ENCODE measurements around the gene GALNT17. TPM values are rescaled to one million over a fixed set of nuclear protein-coding genes. Genes with fewer than 3 reads are reported as not detected.

The GALNT17 gene
- polyA plus RNA-seq, 2 donors = 1.7 to 6.1 TPM

DNA sequence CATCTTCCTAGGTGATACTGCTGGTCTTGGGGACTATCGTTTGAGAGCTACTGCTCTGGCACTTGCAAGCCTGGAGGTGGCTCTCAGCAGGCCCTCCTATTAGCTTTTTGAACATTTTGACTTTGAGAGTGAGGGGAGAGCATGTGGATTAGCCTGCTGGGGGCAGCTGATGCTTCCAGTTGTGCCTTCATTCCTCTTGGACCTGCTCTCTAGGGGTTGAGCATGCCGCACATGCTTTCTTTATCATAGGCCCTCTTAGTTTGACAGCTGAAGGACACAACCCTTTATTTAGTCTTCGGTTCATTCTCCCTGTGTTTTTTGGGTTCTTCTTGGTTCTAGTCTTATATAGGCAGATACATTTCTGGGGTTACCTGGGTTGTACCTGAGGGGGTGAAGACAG is 132.1 kb downstream of the GALNT17 start:
- WGBS, 2 donors = 87 to 93% methylated on average over 3 of the region's 3 CpGs
- no peak overlapping the region for H3K4me3 ChIP-seq (ENCODE audit: low read depth in 1 of 2, low read length in 2 of 2)
- no peak overlapping the region for H3K27ac ChIP-seq (ENCODE audit: low read depth in 2 of 2, low read length in 1 of 2)
- peaks cover 0 to 6% of the 10 kb centered on the region in 2 donors for H3K9me3 ChIP-seq (ENCODE audit: control insufficient read depth in 2 of 2, insufficient read depth in 1 of 2, low read depth in 1 of 2, low read length in 1 of 2)
- peaks cover 0 to 2% of the 10 kb centered on the region in 2 donors for H3K4me1 ChIP-seq (ENCODE audit: control insufficient read depth in 2 of 2, insufficient read depth in 2 of 2, low read length in 1 of 2)
- H3K36me3 ChIP-seq (ENCODE audit: control insufficient read depth in 2 of 2, insufficient read depth in 2 of 2, low read length in 1 of 2) = no peaks in the 10 kb centered on the region
- no peaks in the 10 kb centered on the region for H3K27me3 ChIP-seq (ENCODE audit: control insufficient read depth in 1 of 2, insufficient read depth in 2 of 2, low read length in 2 of 2)

DNA sequence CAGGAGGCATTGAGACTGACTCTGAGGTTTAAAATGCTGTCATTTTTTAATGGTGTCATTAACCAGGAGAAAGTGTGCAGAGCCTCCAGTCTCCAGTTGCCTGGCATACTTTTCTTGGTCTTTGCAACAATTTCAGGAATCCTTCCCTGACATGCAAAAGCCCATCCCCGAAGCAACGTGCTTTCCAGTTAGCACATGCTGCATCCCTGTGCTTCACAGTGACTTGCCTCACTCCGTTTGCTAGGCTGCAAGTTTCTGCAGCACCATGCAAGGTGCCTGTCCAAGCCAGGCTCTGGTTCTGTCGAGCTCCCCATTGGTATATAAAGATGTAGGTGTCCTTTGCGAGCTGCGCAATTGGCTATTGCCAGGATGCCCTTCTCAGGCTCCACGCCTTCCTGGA is 135.0 kb downstream of the GALNT17 start:
- Histone ChIP-seq H3K27me3 (ENCODE audit: control insufficient read depth in 1 of 2, insufficient read depth in 2 of 2, low read length in 2 of 2) (no peaks in the 10 kb centered on the region), H3K9me3 (ENCODE audit: control insufficient read depth in 2 of 2, insufficient read depth in 1 of 2, low read depth in 1 of 2, low read length in 1 of 2) (peaks cover 0 to 5% of the 10 kb centered on the region in 2 donors), H3K27ac (ENCODE audit: low read depth in 2 of 2, low read length in 1 of 2) (no peak overlapping the region), H3K36me3 (ENCODE audit: control insufficient read depth in 2 of 2, insufficient read depth in 2 of 2, low read length in 1 of 2) (no peaks in the 10 kb centered on the region), H3K4me1 (ENCODE audit: control insufficient read depth in 2 of 2, insufficient read depth in 2 of 2, low read length in 1 of 2) (peaks cover 0 to 2% of the 10 kb centered on the region in 2 donors), H3K4me3 (ENCODE audit: low read depth in 1 of 2, low read length in 2 of 2) (no peak overlapping the region)
- WGBS, 2 donors = 44 to 48% methylated on average over 7 of the region's 7 CpGs

DNA sequence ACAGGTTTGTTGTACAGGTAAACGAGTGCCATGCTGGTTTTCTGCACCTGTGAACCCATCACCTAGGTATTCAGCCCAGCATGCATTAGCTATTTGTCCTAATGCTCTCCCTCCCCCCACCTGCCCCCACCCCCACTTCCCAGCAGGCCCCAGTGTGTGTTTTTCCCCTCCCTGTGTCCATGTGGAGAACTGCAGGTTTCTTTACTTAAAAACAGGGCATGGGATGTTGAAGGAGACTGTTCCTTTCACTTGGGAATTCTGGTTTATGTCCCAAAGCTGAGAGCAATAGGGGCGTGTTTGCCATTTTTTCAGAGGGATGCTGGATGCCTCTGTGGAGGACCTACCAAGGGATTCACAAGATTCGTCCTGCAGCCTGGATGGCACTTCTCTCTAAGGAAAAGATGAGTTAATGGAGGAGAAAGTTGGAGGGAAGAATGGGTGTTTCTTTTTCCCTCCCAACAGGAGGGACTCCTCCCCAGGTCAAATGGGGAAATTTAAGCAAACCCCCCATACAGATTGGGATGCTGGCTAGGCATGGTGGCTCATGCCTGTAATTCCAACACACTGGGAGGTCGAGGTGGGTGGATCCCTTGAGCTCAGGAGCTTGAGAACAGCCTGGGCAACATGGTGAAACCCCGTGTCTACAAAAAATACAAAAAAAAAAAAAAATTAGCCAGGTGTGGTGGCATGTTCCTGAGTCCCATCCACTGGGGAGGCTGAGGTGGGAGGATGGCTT is 136.0 kb downstream of the GALNT17 start:
- peaks cover 0 to 2% of the 10 kb centered on the region in 2 donors for H3K4me1 ChIP-seq (ENCODE audit: control insufficient read depth in 2 of 2, insufficient read depth in 2 of 2, low read length in 1 of 2)
- H3K4me3 ChIP-seq (ENCODE audit: low read depth in 1 of 2, low read length in 2 of 2) = no peak overlapping the region
- peaks cover 0 to 5% of the 10 kb centered on the region in 2 donors for H3K9me3 ChIP-seq (ENCODE audit: control insufficient read depth in 2 of 2, insufficient read depth in 1 of 2, low read depth in 1 of 2, low read length in 1 of 2)
- H3K36me3 ChIP-seq (ENCODE audit: control insufficient read depth in 2 of 2, insufficient read depth in 2 of 2, low read length in 1 of 2) = no peaks in the 10 kb centered on the region
- no peaks in the 10 kb centered on the region for H3K27me3 ChIP-seq (ENCODE audit: control insufficient read depth in 1 of 2, insufficient read depth in 2 of 2, low read length in 2 of 2)
- no peak overlapping the region for H3K27ac ChIP-seq (ENCODE audit: low read depth in 2 of 2, low read length in 1 of 2)
- WGBS, 2 donors = 60 to 65% methylated on average over 5 of the region's 5 CpGs

DNA sequence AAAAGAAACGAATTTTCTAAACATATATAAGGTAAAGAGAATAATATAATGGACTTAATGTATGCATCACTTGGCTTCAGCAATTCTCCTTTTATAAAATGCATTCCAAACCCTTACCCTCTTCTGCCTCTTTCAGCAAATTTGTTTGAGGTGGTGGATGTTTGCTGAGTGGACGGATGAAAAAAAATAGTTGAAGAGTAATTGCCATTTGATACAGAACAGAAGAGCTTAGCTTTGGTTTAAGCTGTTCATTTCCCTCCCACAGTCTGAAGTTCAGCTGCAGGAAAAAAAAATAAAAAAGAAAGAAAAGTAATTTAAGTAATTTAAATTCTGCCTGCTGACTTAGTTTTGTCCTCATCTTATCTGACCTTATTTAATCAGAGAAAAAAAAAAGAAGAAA is 138.6 kb downstream of the GALNT17 start:
- Histone ChIP-seq H3K27me3 (ENCODE audit: control insufficient read depth in 1 of 2, insufficient read depth in 2 of 2, low read length in 2 of 2) (no peaks in the 10 kb centered on the region), H3K27ac (ENCODE audit: low read depth in 2 of 2, low read length in 1 of 2) (no peak overlapping the region), H3K9me3 (ENCODE audit: control insufficient read depth in 2 of 2, insufficient read depth in 1 of 2, low read depth in 1 of 2, low read length in 1 of 2) (peaks cover 0 to 7% of the 10 kb centered on the region in 2 donors), H3K4me1 (ENCODE audit: control insufficient read depth in 2 of 2, insufficient read depth in 2 of 2, low read length in 1 of 2) (peaks cover 0 to 2% of the 10 kb centered on the region in 2 donors), H3K4me3 (ENCODE audit: low read depth in 1 of 2, low read length in 2 of 2) (no peak overlapping the region), H3K36me3 (ENCODE audit: control insufficient read depth in 2 of 2, insufficient read depth in 2 of 2, low read length in 1 of 2) (no peaks in the 10 kb centered on the region)
- 37 to 46% methylated on average over 2 of the region's 2 CpGs for WGBS, 2 donors

DNA sequence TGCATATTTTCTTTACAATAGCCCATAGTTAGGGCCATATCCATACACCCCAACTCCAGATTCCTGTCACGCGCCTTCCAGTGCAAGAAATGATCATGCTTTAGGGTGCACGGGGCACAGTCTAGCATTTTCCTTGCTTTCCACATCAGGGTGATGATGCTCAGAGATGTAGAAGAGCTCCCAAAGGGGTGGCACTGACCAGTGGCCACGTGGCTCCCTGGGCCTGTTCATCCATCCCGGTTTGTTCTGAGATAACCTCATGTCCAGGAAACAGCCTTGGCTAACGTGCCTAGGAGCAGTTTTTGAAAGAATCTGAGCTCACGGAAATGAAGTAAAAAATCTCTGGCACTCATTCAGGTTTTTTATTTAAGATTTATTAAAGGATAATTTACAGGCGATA is 139.3 kb downstream of the GALNT17 start:
- 48 to 51% methylated on average over 8 of the region's 8 CpGs for WGBS, 2 donors
- no peak overlapping the region for H3K27ac ChIP-seq (ENCODE audit: low read depth in 2 of 2, low read length in 1 of 2)
- H3K27me3 ChIP-seq (ENCODE audit: control insufficient read depth in 1 of 2, insufficient read depth in 2 of 2, low read length in 2 of 2) = no peaks in the 10 kb centered on the region
- H3K4me3 ChIP-seq (ENCODE audit: low read depth in 1 of 2, low read length in 2 of 2) = no peak overlapping the region
- no peaks in the 10 kb centered on the region for H3K36me3 ChIP-seq (ENCODE audit: control insufficient read depth in 2 of 2, insufficient read depth in 2 of 2, low read length in 1 of 2)
- H3K4me1 ChIP-seq (ENCODE audit: control insufficient read depth in 2 of 2, insufficient read depth in 2 of 2, low read length in 1 of 2) = peaks cover 0 to 2% of the 10 kb centered on the region in 2 donors
- peaks cover 0 to 3% of the 10 kb centered on the region in 2 donors for H3K9me3 ChIP-seq (ENCODE audit: control insufficient read depth in 2 of 2, insufficient read depth in 1 of 2, low read depth in 1 of 2, low read length in 1 of 2)

DNA sequence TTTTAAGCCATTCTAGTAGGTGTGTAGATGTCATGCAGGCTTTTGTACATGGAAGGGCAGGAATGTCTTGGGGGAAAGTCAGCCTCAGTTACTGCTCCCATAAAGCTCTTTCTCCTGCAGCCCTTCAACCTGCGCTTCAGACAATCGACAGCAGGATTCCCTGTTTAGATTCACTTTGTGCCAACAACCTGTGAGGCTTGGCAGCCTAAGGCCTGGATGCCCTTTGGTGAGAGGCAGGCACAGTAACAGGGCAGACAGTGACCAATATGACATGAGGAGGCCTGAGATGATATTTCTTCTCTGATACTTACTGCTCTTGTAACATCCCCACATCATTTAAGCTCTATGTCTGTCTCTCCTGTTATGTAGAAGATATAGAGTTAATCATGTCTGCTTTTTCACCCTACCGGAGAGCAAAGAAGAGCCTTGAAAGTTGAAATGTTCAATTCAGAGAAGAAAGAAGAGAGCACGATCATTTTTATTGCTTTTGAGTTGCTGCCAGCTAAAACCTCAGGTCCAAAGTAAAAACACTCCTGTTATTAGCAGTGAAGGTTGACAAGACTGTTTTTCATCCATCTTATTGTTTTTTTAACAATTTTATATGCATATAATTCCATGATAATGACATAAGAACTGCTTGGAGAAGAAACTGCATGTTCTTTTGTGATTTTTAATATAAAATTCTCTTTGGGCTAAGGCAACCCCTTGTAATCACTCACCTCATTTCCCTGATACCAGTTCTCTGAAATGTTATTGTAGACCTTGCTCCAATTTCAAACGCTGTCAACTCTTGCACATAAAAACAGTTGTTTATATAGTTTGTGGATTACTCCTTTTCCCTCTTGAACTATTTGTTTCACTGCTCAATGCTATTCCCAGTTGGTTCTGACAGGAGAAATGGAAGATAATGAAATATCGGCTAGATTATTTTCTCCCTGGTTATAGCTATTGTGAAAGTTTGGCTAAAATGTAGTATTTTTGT is 140.9 kb downstream of the GALNT17 start:
- H3K9me3 ChIP-seq (ENCODE audit: control insufficient read depth in 2 of 2, insufficient read depth in 1 of 2, low read depth in 1 of 2, low read length in 1 of 2) = peaks cover 0 to 3% of the 10 kb centered on the region in 2 donors
- H3K27me3 ChIP-seq (ENCODE audit: control insufficient read depth in 1 of 2, insufficient read depth in 2 of 2, low read length in 2 of 2) = no peaks in the 10 kb centered on the region
- no peak overlapping the region for H3K27ac ChIP-seq (ENCODE audit: low read depth in 2 of 2, low read length in 1 of 2)
- H3K4me3 ChIP-seq (ENCODE audit: low read depth in 1 of 2, low read length in 2 of 2) = no peak overlapping the region
- no peaks in the 10 kb centered on the region for H3K36me3 ChIP-seq (ENCODE audit: control insufficient read depth in 2 of 2, insufficient read depth in 2 of 2, low read length in 1 of 2)
- no peaks in the 10 kb centered on the region for H3K4me1 ChIP-seq (ENCODE audit: control insufficient read depth in 2 of 2, insufficient read depth in 2 of 2, low read length in 1 of 2)
- WGBS, 2 donors = 56 to 59% methylated on average over 6 of the region's 6 CpGs

DNA sequence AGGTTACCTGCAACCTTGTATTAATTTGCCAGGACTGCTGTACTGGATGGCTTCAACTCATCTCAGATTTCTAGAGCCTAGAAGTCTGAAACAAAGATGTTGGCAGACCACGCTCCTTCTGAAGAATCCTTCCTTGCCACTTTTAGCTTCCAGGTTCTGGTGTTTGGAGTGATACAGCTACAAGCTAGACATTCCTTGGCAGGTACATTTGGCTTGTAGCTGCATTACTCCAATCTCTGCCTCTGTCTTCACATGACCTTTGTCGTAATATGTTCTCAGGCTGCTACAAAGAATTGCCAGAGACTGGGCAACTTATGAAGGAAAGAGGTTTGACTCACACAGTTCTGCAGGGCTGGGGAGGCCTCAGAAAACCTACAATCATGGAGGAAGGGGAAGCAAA is 146.3 kb downstream of the GALNT17 start:
- Histone ChIP-seq H3K9me3 (ENCODE audit: control insufficient read depth in 2 of 2, insufficient read depth in 1 of 2, low read depth in 1 of 2, low read length in 1 of 2) (peaks cover 0 to 3% of the 10 kb centered on the region in 2 donors), H3K27ac (ENCODE audit: low read depth in 2 of 2, low read length in 1 of 2) (no peak overlapping the region), H3K4me3 (ENCODE audit: low read depth in 1 of 2, low read length in 2 of 2) (no peak overlapping the region), H3K27me3 (ENCODE audit: control insufficient read depth in 1 of 2, insufficient read depth in 2 of 2, low read length in 2 of 2) (no peaks in the 10 kb centered on the region), H3K4me1 (ENCODE audit: control insufficient read depth in 2 of 2, insufficient read depth in 2 of 2, low read length in 1 of 2) (no peaks in the 10 kb centered on the region), H3K36me3 (ENCODE audit: control insufficient read depth in 2 of 2, insufficient read depth in 2 of 2, low read length in 1 of 2) (no peaks in the 10 kb centered on the region)
- WGBS, 2 donors = 52 to 60% methylated on average over 2 of the region's 2 CpGs

DNA sequence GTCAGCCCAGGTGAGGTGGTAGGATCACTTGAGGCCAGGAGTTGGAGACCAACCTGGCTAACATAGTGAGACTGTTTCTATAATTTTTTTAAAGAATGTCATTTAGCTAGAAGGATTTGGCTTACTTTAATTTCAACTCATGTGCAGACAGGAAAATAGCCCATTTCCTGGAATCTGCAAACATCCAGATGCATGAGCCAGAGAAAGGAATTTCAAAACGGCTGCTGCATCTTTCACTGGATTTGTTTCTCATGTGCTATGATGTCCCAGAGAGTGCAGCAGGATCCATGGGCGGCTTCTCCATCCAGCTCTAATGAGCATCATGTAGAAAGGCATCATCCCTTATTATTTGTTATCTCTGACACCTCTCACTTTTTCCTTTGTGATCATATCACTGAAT is 149.3 kb downstream of the GALNT17 start:
- 36 to 43% methylated on average over 2 of the region's 2 CpGs for WGBS, 2 donors
- no peaks in the 10 kb centered on the region for H3K9me3 ChIP-seq (ENCODE audit: control insufficient read depth in 2 of 2, insufficient read depth in 1 of 2, low read depth in 1 of 2, low read length in 1 of 2)
- H3K36me3 ChIP-seq (ENCODE audit: control insufficient read depth in 2 of 2, insufficient read depth in 2 of 2, low read length in 1 of 2) = no peaks in the 10 kb centered on the region
- H3K27ac ChIP-seq (ENCODE audit: low read depth in 2 of 2, low read length in 1 of 2) = no peak overlapping the region
- H3K27me3 ChIP-seq (ENCODE audit: control insufficient read depth in 1 of 2, insufficient read depth in 2 of 2, low read length in 2 of 2) = no peaks in the 10 kb centered on the region
- H3K4me1 ChIP-seq (ENCODE audit: control insufficient read depth in 2 of 2, insufficient read depth in 2 of 2, low read length in 1 of 2) = no peaks in the 10 kb centered on the region
- H3K4me3 ChIP-seq (ENCODE audit: low read depth in 1 of 2, low read length in 2 of 2) = no peak overlapping the region

DNA sequence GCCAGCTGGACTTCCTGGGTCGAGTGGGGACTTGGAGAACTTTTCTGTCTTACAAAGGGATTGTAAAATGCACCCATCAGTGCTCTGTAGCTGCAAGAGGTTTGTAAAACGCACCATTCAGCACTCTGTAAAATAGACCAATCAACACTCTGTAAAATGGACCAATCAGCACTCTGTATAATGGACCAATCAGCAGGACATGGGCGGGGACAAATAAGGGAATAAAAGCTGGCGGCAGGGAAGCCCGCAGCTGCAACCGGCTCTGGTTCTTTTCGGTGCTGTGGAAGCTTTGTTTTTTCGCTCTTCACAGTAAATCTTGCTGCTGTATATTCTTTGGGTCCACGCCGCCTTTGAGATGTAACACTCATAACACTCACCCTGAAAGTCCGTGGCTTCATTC is 151.9 kb downstream of the GALNT17 start:
- WGBS, 2 donors = 79 to 80% methylated on average over 11 of the region's 11 CpGs

More for the DNA sequence above, 151.9 kb downstream of the GALNT17 start:
- Histone ChIP-seq H3K4me3 (ENCODE audit: low read depth in 1 of 2, low read length in 2 of 2) (no peak overlapping the region), H3K9me3 (ENCODE audit: control insufficient read depth in 2 of 2, insufficient read depth in 1 of 2, low read depth in 1 of 2, low read length in 1 of 2) (no peaks in the 10 kb centered on the region), H3K27ac (ENCODE audit: low read depth in 2 of 2, low read length in 1 of 2) (no peak overlapping the region), H3K4me1 (ENCODE audit: control insufficient read depth in 2 of 2, insufficient read depth in 2 of 2, low read length in 1 of 2) (no peaks in the 10 kb centered on the region), H3K27me3 (ENCODE audit: control insufficient read depth in 1 of 2, insufficient read depth in 2 of 2, low read length in 2 of 2) (no peaks in the 10 kb centered on the region), H3K36me3 (ENCODE audit: control insufficient read depth in 2 of 2, insufficient read depth in 2 of 2, low read length in 1 of 2) (no peaks in the 10 kb centered on the region)
